H1 (cell line): ENCODE data around the gene HOXD4. TPM values are rescaled to one million over a fixed set of nuclear protein-coding genes. Genes with fewer than 3 reads are reported as not detected.

Source experiments
- CTCF ChIA-PET: fragments of 300-600 bp; sonication (Branson Sonifier 250); formaldehyde crosslinking; loops from one replicate; lab custom pipeline; 2021; ENCODE audit not compliant: partially characterized antibody; lab: Charles Lee
- POLR2A ChIA-PET: fragments of 300-600 bp; sonication (Branson Sonifier 250); formaldehyde crosslinking; loops from one replicate; lab custom pipeline; 2021; ENCODE audit warnings: inconsistent platforms; ENCODE audit not compliant: partially characterized antibody; lab: Charles Lee
- DNase-seq, 2 experiments: peaks; one replicate each; pipeline versions ENCODE4 v3.0.0 to v3.0.0-alpha.2; 2010 to 2022; ENCODE audit warnings: low spot score in 2 of 2, low read depth in 1 of 2, mixed read lengths in 1 of 2
- FAIRE-seq: peaks from 2 replicates; lab custom pipeline; 2011; peaks lifted over from hg19 to GRCh38; lab: Jason Lieb, UNC
- H2AFZ ChIP-seq: 2 replicates; pipeline ENCODE4 v1.8.1; 2012; ENCODE audit warnings: low read length, inconsistent platforms
- H2AK5ac ChIP-seq: 2 replicates; pipeline ENCODE4 v1.6.1; 2013; ENCODE audit warnings: low read depth, low read length
- H2BK120ac ChIP-seq: replicated peaks from 2 replicates; pipeline ENCODE3; 2013; ENCODE audit warnings: low read depth, low read length, inconsistent platforms
- H2BK12ac ChIP-seq: 2 replicates; pipeline ENCODE4 v1.6.1; 2013; ENCODE audit warnings: low read depth, low read length
- H2BK15ac ChIP-seq: 2 replicates; pipeline ENCODE4 v1.6.1; 2013; ENCODE audit warnings: low read length
- H2BK20ac ChIP-seq: 2 replicates; pipeline ENCODE4 v1.6.1; 2013; ENCODE audit warnings: low read length
- H2BK5ac ChIP-seq: 2 replicates; pipeline ENCODE4 v1.6.1; 2013; ENCODE audit warnings: low read depth, low read length
- H3K14ac ChIP-seq: 2 replicates; pipeline ENCODE4 v1.6.1; 2013; ENCODE audit warnings: inconsistent platforms; ENCODE audit not compliant: insufficient read length
- H3K18ac ChIP-seq: 2 replicates; pipeline ENCODE4 v1.6.1; 2013; ENCODE audit warnings: low read length; ENCODE audit errors: extremely low read depth
- H3K23ac ChIP-seq: 2 replicates; pipeline ENCODE4 v1.6.1; 2013; ENCODE audit warnings: inconsistent platforms; ENCODE audit not compliant: insufficient read length
- H3K23me2 ChIP-seq: 2 replicates; pipeline ENCODE4 v1.6.1; 2013; ENCODE audit warnings: low read depth, low read length
- H3K27ac ChIP-seq: 2 replicates; pipeline ENCODE4 v1.6.1; 2011; ENCODE audit warnings: low read depth, low read length, inconsistent platforms
- H3K27me3 ChIP-seq, 4 experiments: replicated peaks in 1 of 4; 1 replicate in 1 of 4; 2 replicates in 3 of 4; pipeline versions ENCODE4 v1.6.1 to v1.8.1; 2011 to 2013; ENCODE audit warnings: low read length in 3 of 4, mild to moderate bottlenecking in 3 of 4, inconsistent platforms in 2 of 4, mixed read lengths in 2 of 4, moderate library complexity in 1 of 4; ENCODE audit not compliant: control insufficient read depth in 3 of 4, insufficient read depth in 3 of 4; ENCODE audit errors: extremely low read depth in 1 of 4
- H3K36me3 ChIP-seq, 4 experiments: 2 replicates each; pipeline versions ENCODE4 v1.6.1 to v1.8.1; 2011 to 2013; ENCODE audit warnings: mild to moderate bottlenecking in 4 of 4, low read length in 3 of 4, moderate library complexity in 2 of 4, control low read depth in 1 of 4, inconsistent platforms in 1 of 4; ENCODE audit not compliant: insufficient read depth in 4 of 4, control insufficient read depth in 2 of 4
- H3K4ac ChIP-seq: replicated peaks from 2 replicates; pipeline ENCODE3; 2013; ENCODE audit warnings: low read length, low read depth, mixed read lengths, inconsistent platforms; ENCODE audit not compliant: insufficient read length
- H3K4me1 ChIP-seq, 4 experiments: replicated peaks in 1 of 4; 1 replicate in 1 of 4; 2 replicates in 3 of 4; pipeline versions ENCODE4 v1.6.1 to v1.8.1; 2011 to 2013; ENCODE audit warnings: low read length in 3 of 4, inconsistent platforms in 2 of 4, mixed read lengths in 1 of 4; ENCODE audit not compliant: insufficient read depth in 4 of 4, control insufficient read depth in 3 of 4
- H3K4me2 ChIP-seq, 2 experiments: 2 replicates each; pipeline versions ENCODE4 v1.6.1 to v1.8.1; 2011 to 2013; ENCODE audit warnings: low read depth in 2 of 2, low read length in 2 of 2, control low read depth in 1 of 2, inconsistent platforms in 1 of 2, mild to moderate bottlenecking in 1 of 2; ENCODE audit not compliant: insufficient read depth in 1 of 2
- H3K4me3 ChIP-seq, 4 experiments: fragments of 200-600, 300-600 bp in 1 of 4; sonication (generic), shearing (Covaris generic), sonication (Bioruptor Twin) in 1 of 4; 2 replicates each; pipeline versions ENCODE4 v1.5.1 to v1.8.1; 2011 to 2016; ENCODE audit warnings: low read length in 4 of 4, low read depth in 3 of 4, control low read depth in 2 of 4, inconsistent platforms in 2 of 4, mild to moderate bottlenecking in 2 of 4, mixed read lengths in 1 of 4, moderate library complexity in 1 of 4; ENCODE audit not compliant: insufficient read depth in 2 of 4; ENCODE audit errors: extremely low read depth in 1 of 4
- H3K56ac ChIP-seq: replicated peaks from 2 replicates; pipeline ENCODE3; 2013; ENCODE audit warnings: low read depth, mild to moderate bottlenecking, mixed read lengths, low read length, inconsistent platforms; ENCODE audit not compliant: insufficient read length
- H3K79me1 ChIP-seq: 2 replicates; pipeline ENCODE4 v1.6.1; 2013; ENCODE audit warnings: low read depth, low read length, control low read depth
- H3K79me2 ChIP-seq, 2 experiments: 2 replicates each; pipeline versions ENCODE4 v1.6.1 to v1.8.1; 2012 to 2013; ENCODE audit warnings: low read length in 2 of 2, mild to moderate bottlenecking in 2 of 2, inconsistent platforms in 1 of 2; ENCODE audit not compliant: insufficient read depth in 2 of 2, control insufficient read depth in 1 of 2
- H3K9ac ChIP-seq, 4 experiments: replicated peaks in 1 of 4; 1 replicate in 1 of 4; 2 replicates in 3 of 4; pipeline versions ENCODE4 v1.6.1 to v1.8.1; 2011 to 2013; ENCODE audit warnings: low read depth in 3 of 4, low read length in 3 of 4, control low read depth in 2 of 4, mild to moderate bottlenecking in 2 of 4, moderate library complexity in 2 of 4, inconsistent platforms in 1 of 4; ENCODE audit errors: extremely low read depth in 1 of 4
- H3K9me3 ChIP-seq, 2 experiments: 2 replicates each; pipeline versions ENCODE4 v1.6.1 to v1.8.1; 2012 to 2013; ENCODE audit warnings: mild to moderate bottlenecking in 2 of 2, moderate library complexity in 2 of 2, control low read depth in 1 of 2, inconsistent platforms in 1 of 2, low read depth in 1 of 2, low read length in 1 of 2, mixed read lengths in 1 of 2; ENCODE audit not compliant: insufficient read depth in 2 of 2
- H4K20me1 ChIP-seq, 2 experiments: replicated peaks in 1 of 2; 2 replicates each; pipeline versions ENCODE3 to v1.8.1; 2011 to 2013; ENCODE audit warnings: inconsistent platforms in 2 of 2, low read length in 2 of 2, mild to moderate bottlenecking in 1 of 2; ENCODE audit not compliant: insufficient read depth in 2 of 2, control insufficient read depth in 1 of 2
- H4K5ac ChIP-seq: 2 replicates; pipeline ENCODE4 v1.6.1; 2013; ENCODE audit warnings: low read length, low read depth, mixed read lengths, inconsistent platforms; ENCODE audit not compliant: insufficient read length
- H4K8ac ChIP-seq: 2 replicates; pipeline ENCODE4 v1.8.0; 2013; ENCODE audit warnings: mild to moderate bottlenecking, moderate library complexity, low read length, inconsistent platforms; ENCODE audit not compliant: insufficient read depth; ENCODE audit errors: extremely low read depth
- H4K91ac ChIP-seq: replicated peaks from 2 replicates; pipeline ENCODE3; 2013; ENCODE audit warnings: low read length, mixed read lengths, inconsistent platforms; ENCODE audit not compliant: insufficient read length
- ATF2 ChIP-seq: IDR thresholded peaks from 2 replicates; pipeline ENCODE4 v1.6.1; 2012; ENCODE audit warnings: low read length, inconsistent platforms
- CBX5 ChIP-seq: fragments of 300-800, 300-1000 bp; sonication (generic); IDR thresholded peaks from 2 replicates; pipeline ENCODE4 v1.7.1; 2016; ENCODE audit warnings: antibody characterized with exemption, low read length, low read depth
- EZH2 ChIP-seq: fragments of 200-600 bp; sonication (generic); IDR thresholded peaks from 2 replicates; pipeline ENCODE4 v1.7.1; 2012; ENCODE audit warnings: low read depth, mild to moderate bottlenecking, moderate library complexity, low read length, inconsistent platforms; ENCODE audit not compliant: severe bottlenecking
- NRF1 ChIP-seq: IDR thresholded peaks from 2 replicates; pipeline ENCODE4 v1.6.1; 2011; ENCODE audit warnings: mild to moderate bottlenecking, low read depth, low read length, improper control_type of control experiment
- POU5F1 ChIP-seq: IDR thresholded peaks from 2 replicates; pipeline ENCODE4 v1.6.1; 2011; ENCODE audit warnings: low read depth, mild to moderate bottlenecking, low read length, moderate library complexity
- RFX5 ChIP-seq: IDR thresholded peaks from 2 replicates; pipeline ENCODE4 v1.6.1; 2011; ENCODE audit warnings: low read depth, low read length, improper control_type of control experiment, borderline replicate concordance
- RXRA ChIP-seq: IDR thresholded peaks from 2 replicates; pipeline ENCODE4 v1.6.1; 2011; ENCODE audit warnings: low read depth, mild to moderate bottlenecking, low read length, moderate library complexity; ENCODE audit not compliant: insufficient read depth
- SIN3A ChIP-seq, 2 experiments: IDR thresholded peaks in 1 of 2; conservative IDR thresholded peaks in 1 of 2; 2 replicates each; pipeline ENCODE4 v1.6.1; 2011 to 2012; ENCODE audit warnings: low read length in 2 of 2, improper control_type of control experiment in 1 of 2, low read depth in 1 of 2, mild to moderate bottlenecking in 1 of 2
- TAF1 ChIP-seq: IDR thresholded peaks from 2 replicates; pipeline ENCODE4 v1.6.1; 2011; ENCODE audit warnings: mild to moderate bottlenecking, low read depth, low read length
- USF2 ChIP-seq: IDR thresholded peaks from 2 replicates; pipeline ENCODE4 v1.6.1; 2011; ENCODE audit warnings: low read length, improper control_type of control experiment
- YY1 ChIP-seq: IDR thresholded peaks from 2 replicates; pipeline ENCODE4 v1.6.1; 2011; ENCODE audit warnings: low read depth, mild to moderate bottlenecking, low read length
- WGBS, 2 experiments: shearing (Covaris generic) in 1 of 2; methylation state at CpG; one replicate each; pipeline versions ENCODE4 v1.1.6 to v1.1.7; 2013 to 2015; ENCODE audit warnings: low lambda C conversion rate in 2 of 2, mixed read lengths in 2 of 2, inconsistent platforms in 1 of 2, low coverage in 1 of 2, missing lambda C conversion rate in 1 of 2; ENCODE audit not compliant: insufficient replicate concordance in 2 of 2, insufficient coverage in 1 of 2, insufficient read length in 1 of 2; ENCODE audit errors: extremely low coverage in 1 of 2, missing lambda C conversion rate in 1 of 2; 5-methylcytosine and 5-hydroxymethylcytosine counted together
- polyA plus RNA-seq, 7 experiments: library from polyadenylated mRNA; depleted of rRNA in 3 of 7; stranded (reverse) in 5 of 7; unstranded in 2 of 7; fragments of >200 nt in 5 of 7; fragments of 200-250 nt in 2 of 7; gene quantifications; 1 replicate in 5 of 7; 2 replicates in 1 of 7; 4 replicates in 1 of 7; pipeline versions ENCODE4 v1.2.1 to v1.2.3, GENCODE V29; 2011 to 2013; ENCODE audit warnings: missing spikeins in 2 of 7, mixed read lengths in 2 of 7
- total RNA-seq: library from RNA; stranded (reverse); fragmentation: NEBNext Ultra II Directional; extraction: Animal tissue kit (Norgen Biotek cat#: 25700); gene quantifications from 2 replicates; pipeline ENCODE4 v1.2.1, GENCODE V29; 2021

HOXD4 gene
- total and polyA plus RNA-seq, 2 of the 8 experiments (the other 6 are each of a cell fraction or from before 2014, with no cell fraction given): not detected

GRCh38 chr2:176111309-176111663 is 40.1 kb upstream of the HOXD4 start:
- Histone ChIP-seq H2AK5ac (no peak overlapping the region), H3K4ac (no peak overlapping the region), H2BK12ac (no peak overlapping the region), H3K4me2 (no peak overlapping the region), H4K5ac (no peak overlapping the region), H4K20me1 (peaks cover 19 to 29% of the 10 kb centered on the region in 2 experiments), H3K18ac (no peak overlapping the region), H3K4me3 (no peak overlapping the region), H2BK120ac (no peak overlapping the region), H2AFZ (no peak overlapping the region), H3K56ac (no peak overlapping the region), H3K79me1 (no peaks in the 10 kb centered on the region), H2BK15ac (no peak overlapping the region), H3K23me2 (no peaks in the 10 kb centered on the region), H3K27me3 (peaks cover 96 to 99% (median 98%) of the 10 kb centered on the region in 4 experiments), H2BK20ac (no peak overlapping the region), H4K8ac (no peak overlapping the region), H3K27ac (no peak overlapping the region), H3K9ac (no peak overlapping the region), H3K23ac (no peak overlapping the region), H3K14ac (no peak overlapping the region), H3K79me2 (no peaks in the 10 kb centered on the region), H3K9me3 (peaks cover 0 to 5% of the 10 kb centered on the region in 2 experiments; a peak in 1 of 4 replicates), H3K36me3 (peaks cover 0 to 8% (median 0%) of the 10 kb centered on the region in 4 experiments; a peak in 1 of 8 replicates), H4K91ac (no peak overlapping the region), H3K4me1 (peaks cover 0 to 11% (median 3%) of the 10 kb centered on the region in 4 experiments; a peak in 5 of 7 replicates), H2BK5ac (no peak overlapping the region)
- peak; percentile 72 for FAIRE-seq
- ChIA-PET POLR2A (interaction anchor here (0.6 kb wide), 1 partner anchor 8 kb away, joined by 3 read pairs; no protein-coding TSS in a partner anchor), CTCF (interaction anchor here (0.5 to 5.4 kb wide), 23 partner anchors 9 to 840 kb away, joined by 3 to 42 read pairs (median 4); partner anchors contain the start of genes EVX2 and HOXD9)
- 6% methylated on average over 16 of the region's 16 CpGs; no CpG with 5 or more reads in 1 of the 2 experiments for WGBS, 2 experiments
- DNase-seq: peak in 1 of 2 experiments; percentile 84
- no peak for TF ChIP-seq TAF1
- no peak for TF ChIP-seq USF2
- TF ChIP-seq ATF2: no peak
- no peak for TF ChIP-seq RFX5
- no peak for TF ChIP-seq CBX5
- no peak for TF ChIP-seq NRF1
- TF ChIP-seq POU5F1: no peak
- no peak for TF ChIP-seq YY1
- TF ChIP-seq RXRA: no peak
- TF ChIP-seq SIN3A (conservative IDR thresholded peaks at IDR 0.05 in 1 of 2, IDR thresholded peaks at IDR 0.05 in 1 of 2; ENCODE audit: low read depth in 1 of 2, low read length in 2 of 2): no peak
- TF ChIP-seq EZH2: no peak
